Small intestine (tissue), 7 donors: Measurements from ENCODE around the gene FEV. TPM values are rescaled to one million over a fixed set of nuclear protein-coding genes. Genes with fewer than 3 reads are reported as not detected.
A peak's percentile ranks its signal among the peaks of the same experiment; 100 is the strongest.

Experiments
- DNase-seq, 2 donors: peaks; one replicate each; pipeline versions ENCODE4 v3.0.0 to v3.0.0-alpha.2; 2013
- FAIRE-seq: peaks from 2 replicates; lab custom pipeline; 2012; peaks lifted over from hg19 to GRCh38; lab: Jason Lieb, UNC
- H3K27ac ChIP-seq, 3 donors: one replicate each; pipeline ENCODE4 v1.5.1; 2013; ENCODE audit warnings: low read length in 2 of 3, mild to moderate bottlenecking in 2 of 3, control low read depth in 1 of 3, inconsistent platforms in 1 of 3, low read depth in 1 of 3, moderate library complexity in 1 of 3
- H3K27me3 ChIP-seq, 3 donors: one replicate each; pipeline ENCODE4 v1.6.1; 2013; ENCODE audit warnings: low read length in 3 of 3, inconsistent platforms in 1 of 3; ENCODE audit not compliant: control insufficient read depth in 3 of 3, insufficient read depth in 3 of 3
- H3K36me3 ChIP-seq, 3 donors: one replicate each; pipeline ENCODE4 v1.6.1; 2013; ENCODE audit warnings: low read length in 3 of 3, inconsistent platforms in 1 of 3, low read depth in 1 of 3, mild to moderate bottlenecking in 1 of 3, moderate library complexity in 1 of 3; ENCODE audit not compliant: control insufficient read depth in 3 of 3, insufficient read depth in 2 of 3
- H3K4me1 ChIP-seq, 3 donors: one replicate each; pipeline ENCODE4 v1.6.1; 2013; ENCODE audit warnings: low read length in 2 of 3, inconsistent platforms in 1 of 3, low read depth in 1 of 3, mild to moderate bottlenecking in 1 of 3, moderate library complexity in 1 of 3; ENCODE audit not compliant: control insufficient read depth in 3 of 3, insufficient read depth in 2 of 3
- H3K4me3 ChIP-seq, 3 donors: one replicate each; pipeline ENCODE4 v1.5.1; 2013; ENCODE audit warnings: low read length in 3 of 3, control low read depth in 1 of 3, inconsistent platforms in 1 of 3, low read depth in 1 of 3, mild to moderate bottlenecking in 1 of 3, moderate library complexity in 1 of 3
- H3K9me3 ChIP-seq, 2 donors: one replicate each; pipeline ENCODE4 v1.6.1; 2013; ENCODE audit warnings: low read depth in 1 of 2, low read length in 1 of 2; ENCODE audit not compliant: control insufficient read depth in 2 of 2, insufficient read depth in 1 of 2
- WGBS, 3 donors: extraction: QIAGEN DNeasy Blood & Tissue Kit; methylation state at CpG; one replicate each; pipeline ENCODE4 v1.1.7; 2013; 5-methylcytosine and 5-hydroxymethylcytosine counted together
- polyA plus RNA-seq, 4 donors: library from polyadenylated mRNA; stranded (reverse) in 3 of 4; unstranded in 1 of 4; fragments of 200-250 nt in 3 of 4; fragments of 120-200 nt in 1 of 4; gene quantifications; one replicate each; pipeline versions ENCODE4 v1.2.1 to v1.2.3, GENCODE V29; 2013
- donor health status: healthy with polysubstance abuse.
- donor health status: control.
- donor health status: control.
- donor health status: Bipolar disorder and iron deficiency.
- donor health status: healthy.

Gene FEV
- polyA plus RNA-seq, 4 donors = 2.9 to 19.5 (median 4.4) TPM

GRCh38 chr2:219020604-219021365 lies 35.8 kb upstream of the FEV start:
- no peaks in the 10 kb centered on the region for H3K27me3 ChIP-seq
- WGBS, 3 donors = 71 to 76% (median 75%) methylated on average over 11 of the region's 11 CpGs
- H3K4me3 ChIP-seq = no peak overlapping the region
- no peaks in the 10 kb centered on the region for H3K36me3 ChIP-seq
- FAIRE-seq = no peak
- no peaks in the 10 kb centered on the region for H3K9me3 ChIP-seq
- no peak overlapping the region for H3K27ac ChIP-seq
- DNase-seq = no peak
- H3K4me1 ChIP-seq = no peaks in the 10 kb centered on the region

GRCh38 chr2:219019436-219019835 lies 34.5 kb upstream of the FEV start:
- no peaks in the 10 kb centered on the region for H3K36me3 ChIP-seq
- no peaks in the 10 kb centered on the region for H3K4me1 ChIP-seq
- DNase-seq = no peak
- no peak overlapping the region for H3K27ac ChIP-seq
- H3K9me3 ChIP-seq = no peaks in the 10 kb centered on the region
- no peak for FAIRE-seq
- H3K4me3 ChIP-seq = no peak overlapping the region
- 71 to 83% (median 80%) methylated on average over 6 of the region's 6 CpGs for WGBS, 3 donors
- H3K27me3 ChIP-seq = peaks cover 0 to 3% (median 0%) of the 10 kb centered on the region in 3 donors

- Histone ChIP-seq H3K9me3 (no peaks in the 10 kb centered on the region), H3K27me3 (peaks cover 0 to 7% (median 1%) of the 10 kb centered on the region in 3 donors), H3K36me3 (no peaks in the 10 kb centered on the region), H3K4me1 (no peaks in the 10 kb centered on the region), H3K27ac (no peak overlapping the region), H3K4me3 (no peak overlapping the region)
- WGBS, 3 donors = 86 to 89% (median 89%) methylated on average over 9 to 10 of the region's 10 CpGs
- DNase-seq (no peak), FAIRE-seq (no peak)
These were observed 33.7 kb upstream of the FEV start for GRCh38 chr2:219018726-219019125.

GRCh38 chr2:219018286-219018685 lies 33.3 kb upstream of the FEV start:
- DNase-seq (no peak), FAIRE-seq (no peak)
- H3K4me3 ChIP-seq = no peak overlapping the region
- no peak overlapping the region for H3K27ac ChIP-seq
- peaks cover 0 to 8% (median 2%) of the 10 kb centered on the region in 3 donors for H3K27me3 ChIP-seq
- H3K36me3 ChIP-seq = no peaks in the 10 kb centered on the region
- 76 to 82% (median 79%) methylated on average over 7 of the region's 7 CpGs for WGBS, 3 donors
- H3K9me3 ChIP-seq = no peaks in the 10 kb centered on the region
- H3K4me1 ChIP-seq = no peaks in the 10 kb centered on the region

GRCh38 chr2:219017201-219017931 lies 32.4 kb upstream of the FEV start:
- Histone ChIP-seq H3K36me3 (no peaks in the 10 kb centered on the region), H3K27me3 (peaks cover 0 to 12% (median 6%) of the 10 kb centered on the region in 3 donors), H3K9me3 (no peaks in the 10 kb centered on the region), H3K27ac (no peak overlapping the region), H3K4me1 (no peaks in the 10 kb centered on the region), H3K4me3 (no peak overlapping the region)
- FAIRE-seq (no peak), DNase-seq (no peak)
- 72 to 88% (median 83%) methylated on average over 14 of the region's 14 CpGs for WGBS, 3 donors

- H3K4me1 ChIP-seq = no peaks in the 10 kb centered on the region
- H3K9me3 ChIP-seq = no peaks in the 10 kb centered on the region
- no peak overlapping the region for H3K4me3 ChIP-seq
- FAIRE-seq (no peak), DNase-seq (no peak)
- peaks cover 0 to 12% (median 6%) of the 10 kb centered on the region in 3 donors for H3K27me3 ChIP-seq
- no peak overlapping the region for H3K27ac ChIP-seq
- 89 to 96% (median 91%) methylated on average over 11 of the region's 11 CpGs for WGBS, 3 donors
- H3K36me3 ChIP-seq = no peaks in the 10 kb centered on the region
These were observed 31.7 kb upstream of the FEV start for GRCh38 chr2:219016721-219017120.

- no peak overlapping the region for H3K4me3 ChIP-seq
- DNase-seq = no peak
- H3K27me3 ChIP-seq = peaks cover 0 to 15% (median 8%) of the 10 kb centered on the region in 3 donors
- no peak overlapping the region for H3K27ac ChIP-seq
- no peaks in the 10 kb centered on the region for H3K9me3 ChIP-seq
- H3K4me1 ChIP-seq = no peaks in the 10 kb centered on the region
- H3K36me3 ChIP-seq = no peaks in the 10 kb centered on the region
- FAIRE-seq = no peak
- WGBS, 3 donors = 81 to 91% (median 85%) methylated on average over 5 of the region's 5 CpGs
These were observed 25.9 kb upstream of the FEV start for GRCh38 chr2:219010873-219011272.

GRCh38 chr2:219010162-219010756 lies 25.3 kb upstream of the FEV start:
- no peak overlapping the region for H3K27ac ChIP-seq
- peaks cover 0 to 21% (median 13%) of the 10 kb centered on the region in 3 donors for H3K27me3 ChIP-seq
- no peaks in the 10 kb centered on the region for H3K4me1 ChIP-seq
- FAIRE-seq (no peak), DNase-seq (peak; percentile 59 to 61)
- H3K9me3 ChIP-seq = no peaks in the 10 kb centered on the region
- WGBS, 3 donors = 19 to 33% (median 28%) methylated on average over 6 of the region's 6 CpGs
- no peak overlapping the region for H3K4me3 ChIP-seq
- H3K36me3 ChIP-seq = no peaks in the 10 kb centered on the region
